A673 (cell line): Measurements from ENCODE around the gene MPRIP. TPM values are rescaled to one million over a fixed set of nuclear protein-coding genes. Genes with fewer than 3 reads are reported as not detected.

Source experiments
- BruUV-seq: library from RNA; stranded (reverse); fragments of 400-500 nt; replicated peaks from 2 replicates; lab custom pipeline; 2021; lab: Mats Ljungman, UMichigan
- CTCF ChIA-PET: fragments of 300-600 bp; sonication (Branson Sonifier 250); formaldehyde crosslinking; loops from one replicate; lab custom pipeline; 2022; ENCODE audit warnings: antibody characterized with exemption; lab: Charles Lee
- POLR2A ChIA-PET: fragments of 300-600 bp; sonication (Branson Sonifier 250); formaldehyde crosslinking; loops from one replicate; lab custom pipeline; 2022; ENCODE audit warnings: antibody characterized with exemption; ENCODE audit not compliant: low non-redundant PET; lab: Charles Lee
- DNase-seq: peaks from one replicate; pipeline ENCODE4 v3.0.0-alpha.2; 2015; ENCODE audit warnings: low spot score
- H3K27ac ChIP-seq: fragments of 200-600 bp; sonication (generic); 2 replicates; pipeline ENCODE4 v1.5.1; 2016; ENCODE audit warnings: mixed run types, low read depth, mild to moderate bottlenecking, mixed read lengths, antibody characterized with exemption, low read length; ENCODE audit not compliant: poor library complexity, severe bottlenecking
- H3K27me3 ChIP-seq: fragments of 200-600 bp; sonication (generic); replicated peaks from 2 replicates; pipeline ENCODE4 v1.6.1; 2017; ENCODE audit warnings: mixed run types, low read depth, mild to moderate bottlenecking, mixed read lengths, antibody characterized with exemption, low read length; ENCODE audit not compliant: insufficient read depth, poor library complexity
- H3K36me3 ChIP-seq: fragments of 200-600 bp; sonication (generic); 2 replicates; pipeline ENCODE4 v1.6.1; 2016; ENCODE audit warnings: mixed run types, mild to moderate bottlenecking, mixed read lengths, antibody characterized with exemption, low read length; ENCODE audit not compliant: insufficient read depth, poor library complexity, severe bottlenecking
- H3K4me1 ChIP-seq: fragments of 200-600 bp; sonication (generic); 2 replicates; pipeline ENCODE4 v1.6.1; 2017; ENCODE audit warnings: mixed run types, mild to moderate bottlenecking, mixed read lengths, antibody characterized with exemption, low read length; ENCODE audit not compliant: insufficient read depth, poor library complexity, severe bottlenecking
- H3K4me3 ChIP-seq: fragments of 200-600 bp; sonication (generic); 2 replicates; pipeline ENCODE4 v1.5.1; 2016; ENCODE audit warnings: low read depth, mixed run types, mild to moderate bottlenecking, mixed read lengths, low read length; ENCODE audit not compliant: poor library complexity, severe bottlenecking
- H3K9me3 ChIP-seq: fragments of 200-600 bp; sonication (generic); 2 replicates; pipeline ENCODE4 v1.6.1; 2016; ENCODE audit warnings: mixed run types, low read depth, mild to moderate bottlenecking, mixed read lengths, antibody characterized with exemption, low read length; ENCODE audit not compliant: poor library complexity, severe bottlenecking
- EZH2 ChIP-seq: fragments of 200-600 bp; sonication (generic); IDR thresholded peaks from 2 replicates; pipeline ENCODE4 v1.6.1; 2017; ENCODE audit warnings: borderline replicate concordance, low read depth, mild to moderate bottlenecking, mixed read lengths, antibody characterized with exemption, low read length; ENCODE audit not compliant: poor library complexity, severe bottlenecking
- intact Hi-C: fragments of 100-400 bp; cut with micrococcal nuclease; formaldehyde crosslinking; loops from one replicate; pipeline ENCODE4 v1.10.0; 2022; ENCODE audit not compliant: unreplicated experiment
- total RNA-seq: library from RNA; stranded (reverse); gene quantifications from 2 replicates; pipeline ENCODE4 v1.2.3, GENCODE V29; 2021
- TF ChIP-seq, protein P1 (sequence below): fragments of 300-800, 200-600 bp; sonication (generic); conservative IDR thresholded peaks from 2 replicates; pipeline ENCODE4 v1.5.1; 2017; ENCODE audit warnings: low read depth, mild to moderate bottlenecking, antibody characterized with exemption, low read length, moderate library complexity, mixed read lengths

The MPRIP gene
- total RNA-seq, 1 experiment from 2014 or later: 290 TPM

- Histone ChIP-seq H3K36me3 (peaks cover 4% of the 10 kb centered on the region), H3K27me3 (no peaks in the 10 kb centered on the region), H3K27ac (no peak overlapping the region), H3K9me3 (no peaks in the 10 kb centered on the region), H3K4me3 (no peak overlapping the region), H3K4me1 (peaks cover 20% of the 10 kb centered on the region)
- intact Hi-C loops: no loop called here
- DNase-seq: no peak
- TF ChIP-seq EZH2: no peak
- TF ChIP-seq, protein P1, sequence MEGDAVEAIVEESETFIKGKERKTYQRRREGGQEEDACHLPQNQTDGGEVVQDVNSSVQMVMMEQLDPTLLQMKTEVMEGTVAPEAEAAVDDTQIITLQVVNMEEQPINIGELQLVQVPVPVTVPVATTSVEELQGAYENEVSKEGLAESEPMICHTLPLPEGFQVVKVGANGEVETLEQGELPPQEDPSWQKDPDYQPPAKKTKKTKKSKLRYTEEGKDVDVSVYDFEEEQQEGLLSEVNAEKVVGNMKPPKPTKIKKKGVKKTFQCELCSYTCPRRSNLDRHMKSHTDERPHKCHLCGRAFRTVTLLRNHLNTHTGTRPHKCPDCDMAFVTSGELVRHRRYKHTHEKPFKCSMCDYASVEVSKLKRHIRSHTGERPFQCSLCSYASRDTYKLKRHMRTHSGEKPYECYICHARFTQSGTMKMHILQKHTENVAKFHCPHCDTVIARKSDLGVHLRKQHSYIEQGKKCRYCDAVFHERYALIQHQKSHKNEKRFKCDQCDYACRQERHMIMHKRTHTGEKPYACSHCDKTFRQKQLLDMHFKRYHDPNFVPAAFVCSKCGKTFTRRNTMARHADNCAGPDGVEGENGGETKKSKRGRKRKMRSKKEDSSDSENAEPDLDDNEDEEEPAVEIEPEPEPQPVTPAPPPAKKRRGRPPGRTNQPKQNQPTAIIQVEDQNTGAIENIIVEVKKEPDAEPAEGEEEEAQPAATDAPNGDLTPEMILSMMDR: no peak
- no TSS peak for BruUV-seq
- POLR2A ChIA-PET: no interaction called here
- CTCF ChIA-PET: no interaction called here
Measured at GRCh38 chr17:17060001-17060922, 18.0 kb downstream of the MPRIP start.

GRCh38 chr17:17060930-17061329, 18.7 kb downstream of the MPRIP start:
- Histone ChIP-seq H3K9me3 (no peaks in the 10 kb centered on the region), H3K27me3 (no peaks in the 10 kb centered on the region), H3K4me3 (no peak overlapping the region), H3K4me1 (peaks cover 17% of the 10 kb centered on the region), H3K27ac (no peak overlapping the region), H3K36me3 (peaks cover 4% of the 10 kb centered on the region)
- DNase-seq: no peak
- intact Hi-C loops: no loop called here
- no peak for TF ChIP-seq EZH2
- TF ChIP-seq, protein P1: no peak
- POLR2A ChIA-PET: no interaction called here
- BruUV-seq: no TSS peak
- CTCF ChIA-PET: no interaction called here

- intact Hi-C loops: no loop called here
- no peak for TF ChIP-seq EZH2
- TF ChIP-seq, protein P1: no peak
- H3K4me3 ChIP-seq: no peak overlapping the region
Measured at GRCh38 chr17:17061516-17061915, 19.3 kb downstream of the MPRIP start.

More at GRCh38 chr17:17061516-17061915, 19.3 kb downstream of the MPRIP start:
- POLR2A ChIA-PET: no interaction called here
- BruUV-seq: no TSS peak
- Histone ChIP-seq H3K9me3 (no peaks in the 10 kb centered on the region), H3K36me3 (peaks cover 4% of the 10 kb centered on the region), H3K4me1 (peaks cover 19% of the 10 kb centered on the region), H3K27me3 (no peaks in the 10 kb centered on the region), H3K27ac (peak overlapping the region; percentile 1)
- CTCF ChIA-PET: no interaction called here
- no peak for DNase-seq
